ENCODE measurements around the gene KITLG.
"Not testable (repeated sequence)": the region's sequence is repeated elsewhere in the genome, so short reads cannot be mapped to it uniquely, and the experiment has no call there.

Gene KITLG

DNA sequence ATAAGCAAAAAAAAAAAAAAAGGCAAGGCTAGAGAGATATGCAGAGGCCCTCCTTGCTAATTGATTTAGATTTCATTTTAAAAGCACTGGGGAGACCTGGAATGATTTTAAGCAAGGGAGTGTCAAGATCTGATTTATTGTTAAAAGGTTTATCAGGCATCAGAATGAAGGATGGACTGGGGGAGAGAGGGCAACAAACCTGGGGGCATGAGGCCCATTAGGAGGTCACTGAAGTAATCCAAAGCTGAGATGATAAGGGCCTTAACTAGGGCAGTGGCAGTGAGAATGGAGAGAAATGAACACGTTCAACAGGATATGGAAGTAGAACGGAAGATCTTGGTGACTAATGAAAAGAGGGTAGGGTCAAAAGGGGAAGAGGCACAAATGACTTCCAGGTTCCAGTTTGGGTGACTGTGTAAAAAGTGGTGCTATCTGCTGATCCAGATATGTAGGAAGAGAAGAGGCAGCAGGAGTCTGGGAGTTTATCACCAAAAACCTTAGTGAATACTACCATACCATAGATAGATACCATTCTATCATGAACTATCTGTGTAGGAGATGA lies 24.0 kb downstream of the KITLG start:
- no peak overlapping the region for H3K4me3 ChIP-seq (ENCODE audit: low read length)
- DNase-seq (ENCODE audit: low read depth), result no peak
- TF ChIP-seq, protein P1, sequence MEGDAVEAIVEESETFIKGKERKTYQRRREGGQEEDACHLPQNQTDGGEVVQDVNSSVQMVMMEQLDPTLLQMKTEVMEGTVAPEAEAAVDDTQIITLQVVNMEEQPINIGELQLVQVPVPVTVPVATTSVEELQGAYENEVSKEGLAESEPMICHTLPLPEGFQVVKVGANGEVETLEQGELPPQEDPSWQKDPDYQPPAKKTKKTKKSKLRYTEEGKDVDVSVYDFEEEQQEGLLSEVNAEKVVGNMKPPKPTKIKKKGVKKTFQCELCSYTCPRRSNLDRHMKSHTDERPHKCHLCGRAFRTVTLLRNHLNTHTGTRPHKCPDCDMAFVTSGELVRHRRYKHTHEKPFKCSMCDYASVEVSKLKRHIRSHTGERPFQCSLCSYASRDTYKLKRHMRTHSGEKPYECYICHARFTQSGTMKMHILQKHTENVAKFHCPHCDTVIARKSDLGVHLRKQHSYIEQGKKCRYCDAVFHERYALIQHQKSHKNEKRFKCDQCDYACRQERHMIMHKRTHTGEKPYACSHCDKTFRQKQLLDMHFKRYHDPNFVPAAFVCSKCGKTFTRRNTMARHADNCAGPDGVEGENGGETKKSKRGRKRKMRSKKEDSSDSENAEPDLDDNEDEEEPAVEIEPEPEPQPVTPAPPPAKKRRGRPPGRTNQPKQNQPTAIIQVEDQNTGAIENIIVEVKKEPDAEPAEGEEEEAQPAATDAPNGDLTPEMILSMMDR (conservative IDR thresholded peaks at IDR 0.05; ENCODE audit: low read depth, low read length), result no peak

DNA sequence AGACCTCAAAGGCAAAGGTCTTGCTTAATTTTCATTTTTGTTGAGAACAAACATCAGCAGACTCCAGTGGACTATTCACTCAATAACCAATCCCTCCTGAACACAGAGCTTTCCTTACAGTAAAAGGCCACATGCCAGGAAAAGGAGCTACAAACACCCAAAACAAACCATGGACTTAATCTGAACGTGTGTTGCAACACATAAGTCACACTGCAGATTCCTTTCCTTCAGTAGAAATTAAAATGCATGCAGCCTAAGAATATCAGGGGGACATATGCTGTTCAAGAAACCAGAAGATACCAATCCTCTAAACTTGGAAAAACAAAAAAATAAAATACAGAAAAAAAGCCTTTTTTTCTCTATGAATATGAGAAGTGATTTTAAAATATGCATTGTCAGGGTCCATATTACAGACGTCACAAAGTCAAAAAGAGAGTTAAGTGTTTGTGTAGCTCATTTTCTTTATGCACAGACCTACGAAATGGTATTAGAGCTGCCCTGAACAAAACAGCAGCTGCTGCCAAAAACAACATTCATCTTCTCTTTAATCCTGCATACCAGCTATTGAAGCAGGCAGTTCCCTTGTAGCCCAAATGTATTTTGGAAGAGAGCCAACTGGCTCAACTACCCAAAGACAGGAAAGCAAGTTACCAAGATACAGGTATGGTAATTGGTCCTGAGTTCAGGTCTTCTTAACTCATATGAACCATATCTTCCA lies 26.2 kb downstream of the KITLG start:
- TF ChIP-seq, protein P1 (conservative IDR thresholded peaks at IDR 0.05; ENCODE audit: low read depth, low read length), result no peak
- DNase-seq (ENCODE audit: low read depth), result peak; percentile 89
- no peak overlapping the region for H3K4me3 ChIP-seq (ENCODE audit: low read length)

DNA sequence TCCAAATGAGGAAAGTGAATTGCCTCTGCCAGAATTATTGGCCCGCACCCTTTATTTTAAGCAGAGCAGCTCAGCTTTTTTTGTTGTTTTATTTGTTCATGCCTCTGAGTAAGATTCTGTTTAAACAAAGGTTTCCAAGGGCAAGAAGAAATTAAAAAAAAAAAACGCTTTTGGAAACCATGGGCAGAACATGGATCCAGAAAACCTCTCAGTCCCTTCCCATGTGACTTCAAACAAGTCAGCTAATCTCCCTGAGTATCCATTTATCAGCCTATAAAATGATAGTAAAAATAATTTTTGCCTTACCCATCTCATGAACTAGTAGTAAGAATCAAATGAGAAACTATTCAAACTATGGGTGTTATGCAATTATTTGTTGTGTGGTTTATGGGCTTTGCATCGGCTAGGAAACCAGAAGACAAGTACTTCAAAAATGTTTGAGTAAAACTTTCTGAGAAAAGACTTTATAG lies 27.6 kb downstream of the KITLG start:
- DNase-seq (ENCODE audit: low read depth), result no peak
- TF ChIP-seq, protein P1 (conservative IDR thresholded peaks at IDR 0.05; ENCODE audit: low read depth, low read length), result no peak
- no peak overlapping the region for H3K4me3 ChIP-seq (ENCODE audit: low read length)

DNA sequence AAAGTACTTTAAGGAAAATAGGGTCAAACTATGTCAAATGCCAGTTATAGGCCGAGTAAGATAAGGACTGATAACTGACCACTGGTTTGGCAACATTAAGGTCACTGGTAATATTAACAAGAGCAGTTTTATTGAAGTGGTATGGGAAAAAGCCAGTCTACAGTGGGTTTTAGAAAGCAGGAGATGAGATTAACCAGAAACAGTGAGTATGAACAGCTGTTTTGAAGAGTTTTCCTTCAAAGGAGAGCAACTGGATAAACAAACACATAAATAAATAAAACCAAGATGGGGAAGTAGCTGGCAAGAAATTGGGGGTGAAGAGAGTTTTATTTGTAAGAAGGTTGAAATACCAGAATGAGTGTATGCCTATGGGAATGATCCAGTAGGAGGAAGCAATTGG lies 30.3 kb downstream of the KITLG start:
- no peak overlapping the region for H3K4me3 ChIP-seq (ENCODE audit: low read length)
- DNase-seq (ENCODE audit: low read depth), result no peak
- TF ChIP-seq, protein P1 (conservative IDR thresholded peaks at IDR 0.05; ENCODE audit: low read depth, low read length), result no peak

DNA sequence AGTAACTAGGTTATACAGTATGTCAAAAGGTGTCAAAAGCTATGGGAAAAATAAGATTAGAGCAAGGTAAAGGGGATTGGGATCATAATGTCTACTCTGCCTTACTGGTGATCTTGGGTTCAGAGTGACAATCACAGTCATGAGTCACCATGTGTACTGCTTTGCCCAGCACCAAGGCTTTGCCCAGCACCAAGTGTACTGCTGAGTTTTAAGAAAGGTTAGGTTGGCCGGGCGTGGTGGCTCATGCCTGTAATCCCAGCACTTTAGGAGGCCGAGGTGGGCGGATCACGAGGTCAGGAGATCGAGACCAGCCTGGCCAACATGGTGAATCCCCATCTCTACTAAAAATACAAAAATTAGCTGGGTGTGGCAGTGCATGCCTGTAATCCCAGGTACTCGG lies 32.3 kb downstream of the KITLG start:
- H3K4me3 ChIP-seq (ENCODE audit: low read length); DNase-seq (ENCODE audit: low read depth): not testable (repeated sequence)

DNA sequence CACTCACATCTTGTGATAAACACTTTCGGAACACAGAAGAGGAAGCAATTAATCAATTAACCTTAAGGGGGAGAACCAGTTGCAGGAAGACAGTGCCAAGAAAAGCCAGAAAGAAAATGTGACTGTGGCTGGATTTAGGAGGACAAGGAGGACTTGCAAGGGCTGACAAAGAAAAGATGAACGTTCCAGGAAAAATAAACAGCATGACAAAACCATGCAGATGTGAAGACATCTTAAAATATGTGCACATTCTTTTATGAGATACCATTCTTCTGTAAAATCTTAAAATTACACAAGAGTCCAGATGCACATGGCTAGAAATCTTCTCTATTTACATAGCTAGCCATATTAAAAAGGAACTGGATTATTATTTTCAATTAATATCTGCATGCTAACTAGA lies 33.4 kb downstream of the KITLG start:
- TF ChIP-seq, protein P1 (conservative IDR thresholded peaks at IDR 0.05; ENCODE audit: low read depth, low read length), result no peak
- H3K4me3 ChIP-seq (ENCODE audit: low read length), result no peak overlapping the region
- no peak for DNase-seq (ENCODE audit: low read depth)

DNA sequence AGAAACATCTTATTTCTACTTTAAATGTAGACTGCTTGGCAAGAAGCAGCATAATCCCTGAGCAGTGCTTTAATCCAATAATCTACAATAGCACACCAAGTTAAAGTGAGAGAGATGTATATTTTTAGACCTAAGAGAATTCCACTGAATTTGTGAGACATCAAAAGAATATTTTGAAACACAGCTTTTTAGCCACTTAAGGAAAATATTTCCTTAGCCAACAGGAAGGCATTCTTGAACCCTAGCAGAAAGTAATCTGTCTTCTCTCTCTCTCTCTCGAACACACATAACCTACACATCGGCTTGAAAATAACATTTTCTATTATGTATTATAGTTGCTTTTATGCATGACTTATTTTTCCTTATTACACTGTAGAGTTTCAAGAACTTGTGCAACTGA lies 34.0 kb downstream of the KITLG start:
- H3K4me3 ChIP-seq (ENCODE audit: low read length), result no peak overlapping the region
- no peak for DNase-seq (ENCODE audit: low read depth)
- TF ChIP-seq, protein P1 (conservative IDR thresholded peaks at IDR 0.05; ENCODE audit: low read depth, low read length), result no peak

Measured in retinal pigment epithelial cell (primary cell).